Body of pancreas (tissue), 4 donors: ENCODE measurements around the gene CFAP210.

Experiments
- POLR2A ChIP-seq, 3 donors: fragments of 450-650 bp; IDR thresholded peaks; one replicate each; pipeline ENCODE4 v1.6.1; 2016; ENCODE audit warnings: antibody characterized with exemption in 3 of 3, mild to moderate bottlenecking in 2 of 3
- TF ChIP-seq, protein P1 (sequence below), 7 experiments: fragments of 450-650 bp in 4 of 7; fragments of 200-600 bp in 3 of 7; sonication (generic) in 3 of 7; IDR thresholded peaks; one replicate each; pipeline ENCODE4 v1.5.1; 2016 to 2019; ENCODE audit warnings: antibody characterized with exemption in 7 of 7

DNA sequence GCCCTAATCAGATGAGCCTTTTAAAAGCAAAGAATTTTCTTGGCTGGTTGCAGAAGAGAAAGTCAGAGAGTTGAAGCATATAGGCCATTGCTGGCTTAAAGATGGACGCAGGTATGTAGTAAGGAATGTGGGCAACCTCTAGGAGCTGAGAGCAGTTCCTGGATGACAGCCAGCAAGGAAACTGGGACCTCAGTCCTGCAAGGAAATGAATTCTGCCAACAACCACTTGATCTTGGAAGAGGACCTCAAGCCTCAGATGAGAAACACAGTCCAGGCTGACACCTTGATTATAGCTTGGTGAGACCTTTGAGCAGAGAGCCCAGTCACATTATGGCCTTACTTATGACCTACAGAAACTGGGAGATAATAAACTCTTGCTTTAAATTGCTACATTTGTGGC, 15.8 kb upstream of the CFAP210 start:
- TF ChIP-seq, protein P1, sequence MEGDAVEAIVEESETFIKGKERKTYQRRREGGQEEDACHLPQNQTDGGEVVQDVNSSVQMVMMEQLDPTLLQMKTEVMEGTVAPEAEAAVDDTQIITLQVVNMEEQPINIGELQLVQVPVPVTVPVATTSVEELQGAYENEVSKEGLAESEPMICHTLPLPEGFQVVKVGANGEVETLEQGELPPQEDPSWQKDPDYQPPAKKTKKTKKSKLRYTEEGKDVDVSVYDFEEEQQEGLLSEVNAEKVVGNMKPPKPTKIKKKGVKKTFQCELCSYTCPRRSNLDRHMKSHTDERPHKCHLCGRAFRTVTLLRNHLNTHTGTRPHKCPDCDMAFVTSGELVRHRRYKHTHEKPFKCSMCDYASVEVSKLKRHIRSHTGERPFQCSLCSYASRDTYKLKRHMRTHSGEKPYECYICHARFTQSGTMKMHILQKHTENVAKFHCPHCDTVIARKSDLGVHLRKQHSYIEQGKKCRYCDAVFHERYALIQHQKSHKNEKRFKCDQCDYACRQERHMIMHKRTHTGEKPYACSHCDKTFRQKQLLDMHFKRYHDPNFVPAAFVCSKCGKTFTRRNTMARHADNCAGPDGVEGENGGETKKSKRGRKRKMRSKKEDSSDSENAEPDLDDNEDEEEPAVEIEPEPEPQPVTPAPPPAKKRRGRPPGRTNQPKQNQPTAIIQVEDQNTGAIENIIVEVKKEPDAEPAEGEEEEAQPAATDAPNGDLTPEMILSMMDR (IDR thresholded peaks at IDR 0.05): no peak
- TF ChIP-seq POLR2A (IDR thresholded peaks at IDR 0.05): no peak
